DMS53 treated with DMSO at 0.1 percent for 48 hours (cell line): ENCODE data around the gene WDFY2.
A peak's percentile ranks its signal among the peaks of the same experiment; 100 is the strongest.

Experiments
- DNase-seq: peaks from one replicate; lab custom pipeline; 2025; ENCODE audit not compliant: unreplicated experiment; lab: John Stamatoyannopoulos, UW

The WDFY2 gene

GRCh38 chr13:51767100-51767499 lies 182.8 kb downstream of the WDFY2 start:
- DNase-seq: no peak

GRCh38 chr13:51768378-51768921 lies 184.2 kb downstream of the WDFY2 start:
- DNase-seq: no peak

DNA sequence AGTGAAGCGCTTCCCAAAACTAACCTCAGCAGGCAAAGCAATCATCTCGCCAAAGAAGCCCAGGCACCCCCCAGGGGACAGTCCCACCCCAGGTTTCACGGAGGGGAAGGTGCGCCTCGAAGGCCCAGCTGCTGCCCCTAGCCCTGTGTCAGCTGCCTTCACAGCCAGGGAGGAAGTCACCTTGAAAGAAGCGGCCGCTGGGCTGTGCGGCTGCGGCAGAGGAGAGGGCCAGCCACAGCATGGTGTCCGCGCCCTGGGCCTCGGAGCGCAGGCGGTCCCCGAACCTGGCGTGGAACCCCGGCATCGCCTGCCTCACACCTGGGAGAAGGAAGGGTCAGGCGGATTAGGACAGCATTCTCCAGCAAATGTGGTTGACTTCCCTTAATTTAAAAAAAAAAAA lies 184.7 kb downstream of the WDFY2 start:
- no peak for DNase-seq

DNA sequence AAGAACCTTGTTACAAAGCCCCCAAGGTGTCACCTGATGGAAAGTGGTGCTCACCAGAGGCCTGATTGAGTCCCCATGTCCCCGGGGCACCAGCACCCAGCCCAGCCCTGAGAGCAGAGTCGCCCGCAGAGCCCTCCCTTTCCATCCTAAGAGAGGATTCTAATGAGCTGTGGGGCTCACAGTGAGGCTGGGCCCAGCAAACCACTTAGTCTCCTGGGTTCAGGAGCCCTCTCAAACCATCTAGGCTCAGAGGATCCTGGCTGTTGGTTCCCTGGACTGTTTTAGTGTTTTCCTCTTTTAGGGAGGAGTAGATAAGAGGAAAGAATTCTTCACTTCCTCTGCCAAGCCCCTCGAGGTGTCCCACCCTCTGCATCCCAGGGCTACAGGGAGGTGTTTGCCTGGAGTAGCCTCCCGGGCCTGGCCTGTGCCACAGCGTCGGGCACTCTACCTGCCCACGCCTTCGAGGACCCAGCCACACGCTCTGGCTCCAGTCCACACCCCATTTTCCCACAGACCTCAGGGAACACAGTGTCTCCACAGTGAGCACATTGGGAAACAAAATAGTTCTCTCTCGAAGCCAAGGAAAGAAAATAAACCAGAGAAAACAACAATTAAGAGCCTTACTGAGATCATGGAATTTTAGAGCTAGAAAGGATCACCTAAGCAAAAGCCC lies 185.3 kb downstream of the WDFY2 start:
- no peak for DNase-seq

- DNase-seq: no peak
Observed at GRCh38 chr13:51770160-51770559, 185.9 kb downstream of the WDFY2 start.

- DNase-seq: peak; percentile 90
Observed at GRCh38 chr13:51770681-51771417, 186.6 kb downstream of the WDFY2 start.

GRCh38 chr13:51771418-51772104 lies 187.3 kb downstream of the WDFY2 start:
- peak; percentile 90 for DNase-seq

GRCh38 chr13:51772105-51772455 lies 187.8 kb downstream of the WDFY2 start:
- no peak for DNase-seq

DNA sequence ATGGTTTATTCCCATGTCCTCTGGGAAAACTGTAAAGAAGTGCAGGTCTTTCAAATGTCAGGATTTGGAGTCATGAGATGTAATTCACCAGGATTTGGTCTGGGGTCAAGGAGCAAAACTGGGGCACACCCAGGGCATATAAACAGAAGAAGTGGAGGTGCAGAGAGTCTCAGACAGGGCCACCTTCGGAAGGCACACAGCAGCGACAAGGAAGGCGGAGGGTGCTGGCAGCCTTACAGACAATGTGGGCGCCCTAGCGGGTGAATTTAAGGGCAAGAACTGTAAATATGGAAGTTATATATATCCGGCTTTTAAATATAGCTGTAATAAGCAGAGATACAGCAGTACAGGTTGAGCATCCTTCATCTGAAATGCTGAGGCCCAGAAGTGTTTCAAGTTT lies 188.5 kb downstream of the WDFY2 start:
- no peak for DNase-seq

- no peak for DNase-seq
Observed at GRCh38 chr13:51773515-51773914, 189.3 kb downstream of the WDFY2 start.

DNA sequence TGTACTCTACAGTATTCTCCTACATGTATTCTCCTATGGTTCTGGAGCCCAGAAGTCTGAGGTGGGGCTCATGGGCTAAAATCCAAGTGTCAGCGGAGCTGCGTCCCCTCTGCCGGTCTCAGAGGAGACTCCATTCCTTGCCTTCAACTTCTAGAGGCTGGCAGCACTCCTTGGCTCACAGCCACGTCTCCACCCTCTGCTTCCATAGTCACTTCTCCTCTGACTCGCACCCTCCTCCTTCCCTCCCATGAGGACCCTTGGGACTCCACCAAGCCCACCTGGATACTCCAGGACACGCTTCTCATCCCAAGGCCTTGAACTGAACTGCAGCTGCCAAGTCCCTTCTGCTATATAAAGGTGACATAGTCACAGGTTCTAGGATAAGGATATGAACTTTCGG lies 191.9 kb downstream of the WDFY2 start:
- DNase-seq: no peak

DNA sequence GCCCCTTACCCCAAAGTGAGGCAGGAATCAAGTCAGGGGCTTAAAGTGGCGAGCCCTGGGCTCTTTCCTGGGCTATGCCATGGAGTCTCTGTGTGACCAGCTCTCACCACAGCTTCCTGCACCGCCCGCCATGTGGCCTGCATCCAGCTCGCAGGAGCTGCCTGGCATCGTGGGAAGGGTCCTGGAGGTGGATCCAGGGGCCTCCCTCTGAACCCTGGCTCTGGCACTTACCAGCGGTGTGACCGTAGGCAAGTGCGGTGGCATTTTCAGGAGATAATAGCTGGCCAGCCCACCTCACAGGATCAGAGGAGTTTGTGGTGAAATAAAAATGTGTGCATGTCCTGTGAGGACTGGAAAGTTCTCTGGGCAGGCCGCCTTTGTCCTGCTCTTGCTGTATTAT lies 193.7 kb downstream of the WDFY2 start:
- DNase-seq: no peak

GRCh38 chr13:51778392-51778791 lies 194.1 kb downstream of the WDFY2 start:
- DNase-seq: no peak

DNA sequence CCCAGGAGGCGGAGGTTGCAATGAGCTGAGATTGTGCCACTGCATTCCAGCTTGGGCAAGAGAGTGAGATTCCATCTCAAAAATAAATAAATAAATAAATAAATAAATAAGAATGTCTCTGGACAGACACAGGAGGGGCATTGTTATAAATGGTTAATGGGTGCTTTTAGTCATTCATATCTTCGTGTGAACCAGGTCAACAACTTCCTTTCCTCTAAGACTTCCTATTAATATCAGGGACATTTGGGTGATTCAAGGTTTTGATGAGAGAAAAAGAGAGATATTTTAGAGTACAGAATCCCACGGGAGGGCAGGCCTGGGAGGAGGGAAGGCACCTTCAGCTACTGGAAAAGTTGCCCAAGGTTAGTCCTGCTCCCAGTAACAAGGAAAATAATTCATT lies 195.8 kb downstream of the WDFY2 start:
- no peak for DNase-seq

DNA sequence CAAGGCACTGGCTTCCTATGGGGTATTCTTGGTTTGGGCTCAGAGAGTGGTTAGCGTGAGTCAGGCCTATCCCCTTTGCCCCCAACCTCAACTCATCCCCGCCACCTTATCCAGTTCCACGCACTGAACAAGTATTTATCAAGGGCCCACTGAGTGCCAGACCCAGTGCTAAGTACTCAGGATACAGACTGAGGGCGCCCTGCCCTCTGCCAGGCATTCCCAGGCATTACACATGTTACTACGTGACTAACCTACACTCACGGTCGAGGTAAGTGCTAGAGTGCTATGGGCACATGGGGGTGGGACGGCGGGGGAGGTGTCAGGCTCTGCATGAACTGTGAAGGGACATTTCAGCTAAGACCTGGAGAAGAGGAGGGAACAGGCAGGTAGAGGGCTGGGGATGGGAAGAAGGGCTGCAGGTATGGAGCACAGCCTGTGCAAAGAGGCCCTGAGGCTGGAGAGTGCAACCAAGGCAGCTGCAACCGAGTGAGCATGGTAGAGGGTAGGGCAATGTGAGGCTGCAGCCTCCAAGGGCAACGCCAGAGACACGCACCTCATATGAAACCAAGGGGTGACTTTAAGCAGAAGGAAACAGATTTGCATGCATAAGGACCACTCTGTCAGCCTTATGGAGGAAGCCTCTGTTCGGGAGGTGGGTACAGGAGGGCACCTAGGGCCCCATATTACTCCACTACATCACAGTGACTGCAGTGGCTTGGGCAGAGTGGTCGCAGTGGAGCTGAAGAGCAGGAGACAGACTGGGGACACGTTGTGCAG lies 197.2 kb downstream of the WDFY2 start:
- DNase-seq: peak; percentile 8

- DNase-seq: no peak
Observed at GRCh38 chr13:51782026-51782710, 197.9 kb downstream of the WDFY2 start.

- no peak for DNase-seq
Observed at GRCh38 chr13:51783428-51784094, 199.3 kb downstream of the WDFY2 start.

DNA sequence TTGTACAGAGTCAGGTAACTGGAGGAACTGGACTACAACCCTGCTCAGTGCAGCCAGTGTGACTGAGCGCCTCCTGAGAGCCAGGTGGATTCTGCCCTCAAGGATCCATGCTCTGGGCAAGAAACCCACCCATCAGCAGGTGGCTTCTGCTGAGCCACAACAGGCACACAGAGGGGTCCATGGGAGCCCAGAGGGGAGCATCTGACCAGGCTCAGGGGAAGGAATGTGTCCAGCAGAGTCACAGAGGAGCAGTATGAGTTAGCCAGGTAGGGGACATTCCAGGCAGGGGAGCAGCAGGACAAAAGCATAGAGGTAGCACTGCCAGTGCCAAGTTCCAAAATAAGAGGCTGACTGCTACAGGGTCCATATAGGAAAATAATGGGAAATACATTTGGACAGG lies 199.8 kb downstream of the WDFY2 start:
- no peak for DNase-seq

DNA sequence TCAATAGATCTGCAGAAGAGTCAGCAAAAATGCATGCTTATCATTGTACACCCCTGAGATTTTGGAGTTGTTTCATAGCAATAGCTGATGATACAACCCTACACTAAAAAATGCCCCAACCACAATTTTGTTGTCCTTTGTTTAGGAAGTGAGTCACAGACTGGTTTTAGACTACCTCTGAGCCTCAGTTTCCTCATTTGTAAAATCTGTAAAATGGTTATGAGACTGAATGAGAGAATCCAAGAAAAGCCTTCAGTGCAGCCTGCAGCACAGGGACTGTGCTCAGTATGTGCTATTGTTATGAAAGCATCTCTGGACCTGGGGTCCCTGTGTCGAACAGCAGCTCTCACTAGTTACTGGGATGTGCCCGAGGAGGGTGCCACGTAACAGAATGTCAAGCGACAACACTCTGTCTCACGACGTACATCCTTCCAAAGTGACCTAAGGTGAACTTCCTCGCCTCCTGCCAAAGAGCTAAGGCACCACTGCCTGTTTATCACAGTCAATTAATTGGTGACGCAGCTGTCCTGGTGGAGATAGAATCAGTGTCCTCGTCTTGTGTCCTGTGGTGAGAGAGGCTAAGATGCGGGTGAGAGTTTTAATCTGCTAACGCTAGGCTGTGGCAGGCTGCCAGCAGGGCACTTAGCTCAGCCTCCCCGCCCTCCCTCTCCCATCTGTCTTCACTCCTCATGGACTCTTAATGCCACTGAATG lies 201.6 kb downstream of the WDFY2 start:
- DNase-seq: peak; percentile 9
